ENCODE measurements around the gene UCMA. TPM values are rescaled to one million over a fixed set of nuclear protein-coding genes. Genes with fewer than 3 reads are reported as not detected.

The UCMA gene
- total and polyA plus RNA-seq, 9 donors = 0.31 to 2.8 (median 1.0) TPM

GRCh38 chr10:13222566-13222965 lies 11.6 kb downstream of the UCMA start:
- peaks cover 3% of the 10 kb centered on the region for H3K4me1 ChIP-seq (ENCODE audit: control insufficient read depth, insufficient read depth, low read length)
- no peak overlapping the region for H3K27ac ChIP-seq (ENCODE audit: low read length)
- no peak for DNase-seq
- no CpG with 5 or more reads among the region's 7 CpGs for WGBS (ENCODE audit: insufficient coverage)
- H3K4me3 ChIP-seq (ENCODE audit: low read length) = no peak overlapping the region
- no peaks in the 10 kb centered on the region for H3K9me3 ChIP-seq (replicated peaks; ENCODE audit: control insufficient read depth, low read depth, low read length)
- no peaks in the 10 kb centered on the region for H3K27me3 ChIP-seq (ENCODE audit: control insufficient read depth, insufficient read depth, low read length)
- H3K36me3 ChIP-seq (ENCODE audit: control insufficient read depth, insufficient read depth, low read length) = no peaks in the 10 kb centered on the region

- Histone ChIP-seq H3K36me3 (ENCODE audit: control insufficient read depth, insufficient read depth, low read length) (no peaks in the 10 kb centered on the region), H3K9me3 (replicated peaks; ENCODE audit: control insufficient read depth, low read depth, low read length) (no peaks in the 10 kb centered on the region), H3K4me3 (ENCODE audit: low read length) (no peak overlapping the region), H3K27ac (ENCODE audit: low read length) (no peak overlapping the region), H3K4me1 (ENCODE audit: control insufficient read depth, insufficient read depth, low read length) (peaks cover 3% of the 10 kb centered on the region), H3K27me3 (ENCODE audit: control insufficient read depth, insufficient read depth, low read length) (no peaks in the 10 kb centered on the region)
- DNase-seq = no peak
- WGBS (ENCODE audit: insufficient coverage) = 88% methylated on average over 3 of the region's 6 CpGs
These were observed 12.0 kb downstream of the UCMA start for GRCh38 chr10:13222151-13222550.

GRCh38 chr10:13221572-13221971 lies 12.6 kb downstream of the UCMA start:
- H3K27me3 ChIP-seq (ENCODE audit: control insufficient read depth, insufficient read depth, low read length) = no peaks in the 10 kb centered on the region
- DNase-seq = no peak
- H3K4me1 ChIP-seq (ENCODE audit: control insufficient read depth, insufficient read depth, low read length) = peaks cover 3% of the 10 kb centered on the region
- H3K9me3 ChIP-seq (replicated peaks; ENCODE audit: control insufficient read depth, low read depth, low read length) = no peaks in the 10 kb centered on the region
- no peak overlapping the region for H3K4me3 ChIP-seq (ENCODE audit: low read length)
- no peak overlapping the region for H3K27ac ChIP-seq (ENCODE audit: low read length)
- WGBS (ENCODE audit: insufficient coverage) = 88% methylated on average over 4 of the region's 8 CpGs
- H3K36me3 ChIP-seq (ENCODE audit: control insufficient read depth, insufficient read depth, low read length) = no peaks in the 10 kb centered on the region

- WGBS (ENCODE audit: insufficient coverage) = 41% methylated on average over 7 of the region's 12 CpGs
- peak; percentile 43 for DNase-seq
- peak overlapping the region; percentile 35 for H3K27ac ChIP-seq (ENCODE audit: low read length)
- H3K4me3 ChIP-seq (ENCODE audit: low read length) = no peak overlapping the region
- no peaks in the 10 kb centered on the region for H3K36me3 ChIP-seq (ENCODE audit: control insufficient read depth, insufficient read depth, low read length)
- peaks cover 3% of the 10 kb centered on the region for H3K4me1 ChIP-seq (ENCODE audit: control insufficient read depth, insufficient read depth, low read length)
- no peaks in the 10 kb centered on the region for H3K27me3 ChIP-seq (ENCODE audit: control insufficient read depth, insufficient read depth, low read length)
- H3K9me3 ChIP-seq (replicated peaks; ENCODE audit: control insufficient read depth, low read depth, low read length) = no peaks in the 10 kb centered on the region
These were observed 14.2 kb downstream of the UCMA start for GRCh38 chr10:13219685-13220670.

GRCh38 chr10:13218878-13219277 lies 15.3 kb downstream of the UCMA start:
- no peak overlapping the region for H3K4me3 ChIP-seq (ENCODE audit: low read length)
- H3K4me1 ChIP-seq (ENCODE audit: control insufficient read depth, insufficient read depth, low read length) = peaks cover 3% of the 10 kb centered on the region
- H3K9me3 ChIP-seq (replicated peaks; ENCODE audit: control insufficient read depth, low read depth, low read length) = no peaks in the 10 kb centered on the region
- no peaks in the 10 kb centered on the region for H3K36me3 ChIP-seq (ENCODE audit: control insufficient read depth, insufficient read depth, low read length)
- WGBS (ENCODE audit: insufficient coverage) = no CpG with 5 or more reads among the region's 4 CpGs
- no peak for DNase-seq
- no peak overlapping the region for H3K27ac ChIP-seq (ENCODE audit: low read length)
- no peaks in the 10 kb centered on the region for H3K27me3 ChIP-seq (ENCODE audit: control insufficient read depth, insufficient read depth, low read length)

- Histone ChIP-seq H3K27ac (ENCODE audit: low read length) (no peak overlapping the region), H3K4me3 (ENCODE audit: low read length) (no peak overlapping the region), H3K36me3 (ENCODE audit: control insufficient read depth, insufficient read depth, low read length) (peaks cover 2% of the 10 kb centered on the region), H3K4me1 (ENCODE audit: control insufficient read depth, insufficient read depth, low read length) (no peaks in the 10 kb centered on the region), H3K27me3 (ENCODE audit: control insufficient read depth, insufficient read depth, low read length) (no peaks in the 10 kb centered on the region), H3K9me3 (replicated peaks; ENCODE audit: control insufficient read depth, low read depth, low read length) (no peaks in the 10 kb centered on the region)
- DNase-seq = no peak
- 92% methylated on average over 4 of the region's 7 CpGs for WGBS (ENCODE audit: insufficient coverage)
These were observed 21.0 kb downstream of the UCMA start for GRCh38 chr10:13213163-13213562.

- WGBS (ENCODE audit: insufficient coverage) = 53% methylated on average over 2 of the region's 5 CpGs
- DNase-seq = peak; percentile 44
- H3K9me3 ChIP-seq (replicated peaks; ENCODE audit: control insufficient read depth, low read depth, low read length) = no peaks in the 10 kb centered on the region
These were observed 27.4 kb downstream of the UCMA start for GRCh38 chr10:13206546-13207443.

GRCh38 chr10:13206091-13206490 lies 28.1 kb downstream of the UCMA start:
- H3K36me3 ChIP-seq (ENCODE audit: control insufficient read depth, insufficient read depth, low read length) = peaks cover 28% of the 10 kb centered on the region

More at GRCh38 chr10:13206546-13207443, 27.4 kb downstream of the UCMA start:
- Histone ChIP-seq H3K27ac (ENCODE audit: low read length) (no peak overlapping the region), H3K36me3 (ENCODE audit: control insufficient read depth, insufficient read depth, low read length) (peaks cover 21% of the 10 kb centered on the region), H3K4me3 (ENCODE audit: low read length) (no peak overlapping the region), H3K4me1 (ENCODE audit: control insufficient read depth, insufficient read depth, low read length) (no peaks in the 10 kb centered on the region), H3K27me3 (ENCODE audit: control insufficient read depth, insufficient read depth, low read length) (no peaks in the 10 kb centered on the region)

GRCh38 chr10:13201132-13201531 lies 33.0 kb downstream of the UCMA start:
- 90% methylated on average over 5 of the region's 6 CpGs for WGBS (ENCODE audit: insufficient coverage)
- DNase-seq = no peak
- Histone ChIP-seq H3K36me3 (ENCODE audit: control insufficient read depth, insufficient read depth, low read length) (peaks cover 33% of the 10 kb centered on the region), H3K27me3 (ENCODE audit: control insufficient read depth, insufficient read depth, low read length) (no peaks in the 10 kb centered on the region), H3K4me3 (ENCODE audit: low read length) (no peak overlapping the region), H3K27ac (ENCODE audit: low read length) (no peak overlapping the region), H3K4me1 (ENCODE audit: control insufficient read depth, insufficient read depth, low read length) (no peaks in the 10 kb centered on the region), H3K9me3 (replicated peaks; ENCODE audit: control insufficient read depth, low read depth, low read length) (no peaks in the 10 kb centered on the region)

More at GRCh38 chr10:13206091-13206490, 28.1 kb downstream of the UCMA start:
- WGBS (ENCODE audit: insufficient coverage) = 95% methylated on average over 7 of the region's 9 CpGs
- Histone ChIP-seq H3K4me1 (ENCODE audit: control insufficient read depth, insufficient read depth, low read length) (no peaks in the 10 kb centered on the region), H3K9me3 (replicated peaks; ENCODE audit: control insufficient read depth, low read depth, low read length) (no peaks in the 10 kb centered on the region), H3K4me3 (ENCODE audit: low read length) (no peak overlapping the region), H3K27ac (ENCODE audit: low read length) (no peak overlapping the region), H3K27me3 (ENCODE audit: control insufficient read depth, insufficient read depth, low read length) (no peaks in the 10 kb centered on the region)
- DNase-seq = no peak

GRCh38 chr10:13195016-13195415 lies 39.2 kb downstream of the UCMA start:
- DNase-seq = no peak
- Histone ChIP-seq H3K4me3 (ENCODE audit: low read length) (no peak overlapping the region), H3K4me1 (ENCODE audit: control insufficient read depth, insufficient read depth, low read length) (no peaks in the 10 kb centered on the region), H3K9me3 (replicated peaks; ENCODE audit: control insufficient read depth, low read depth, low read length) (no peaks in the 10 kb centered on the region), H3K27ac (ENCODE audit: low read length) (no peak overlapping the region), H3K27me3 (ENCODE audit: control insufficient read depth, insufficient read depth, low read length) (no peaks in the 10 kb centered on the region), H3K36me3 (ENCODE audit: control insufficient read depth, insufficient read depth, low read length) (peaks cover 14% of the 10 kb centered on the region)
- 90% methylated on average over 2 of the region's 6 CpGs for WGBS (ENCODE audit: insufficient coverage)
